Measurements from ENCODE around the gene MEGF11.

GRCh38 chr15:66229790-66230465 is 23.6 kb downstream of the MEGF11 start:
- TF ChIP-seq CTCF (IDR thresholded peaks at IDR 0.05) (no peak), POLR2A (IDR thresholded peaks at IDR 0.05) (no peak)

Data from uterus (tissue), 2 donors.